ENCODE results near the gene RAB17. TPM values are rescaled to one million over a fixed set of nuclear protein-coding genes. Genes with fewer than 3 reads are reported as not detected.

Gene RAB17
- total and polyA plus RNA-seq, 2 of the 4 experiments (the other 2 are of a cell fraction): 0.41 TPM; not detected in 1

DNA sequence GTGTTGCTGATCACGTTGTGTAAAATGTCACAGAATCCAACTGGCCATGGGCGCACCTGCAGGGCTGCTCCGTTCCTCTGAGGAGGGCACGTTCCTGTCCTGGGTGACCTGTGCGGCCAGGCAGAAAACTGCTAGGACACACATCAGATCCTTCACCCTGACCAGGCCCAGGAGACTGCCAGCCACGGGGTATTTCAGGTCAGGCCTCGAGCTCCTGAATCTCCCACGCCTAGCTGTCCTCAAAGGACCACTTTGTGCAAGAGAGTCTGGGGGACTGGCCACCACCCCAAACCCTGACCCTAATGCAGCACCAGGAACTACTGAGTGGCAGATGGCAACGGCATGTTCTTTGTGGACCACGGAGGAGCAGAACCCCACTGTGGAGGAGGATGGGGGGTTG is 13.1 kb downstream of the RAB17 start:
- no peak overlapping the region for H2BK15ac ChIP-seq (ENCODE audit: low read depth, low read length)
- in situ Hi-C loops (cut with MboI; ENCODE audit: low sequenced_read_pairs): loop anchor here (10.0 kb wide), 1 partner anchor 163 kb away; the partner anchor contains the start of gene COL6A3
- H2BK20ac ChIP-seq (ENCODE audit: low read depth, low read length): no peak overlapping the region
- H3K4ac ChIP-seq (ENCODE audit: low read depth, low read length): no peak overlapping the region
- H3K9ac ChIP-seq (ENCODE audit: low read depth, low read length): no peak overlapping the region
- H2AFZ ChIP-seq (replicated peaks; ENCODE audit: low read length, poor library complexity): no peak overlapping the region
- H4K5ac ChIP-seq (ENCODE audit: low read depth, low read length): no peak overlapping the region
- no peaks in the 10 kb centered on the region for H4K20me1 ChIP-seq (ENCODE audit: insufficient read depth, low read length)
- DNase-seq (no peak), ATAC-seq (ENCODE audit: low read depth) (no peak)
- POLR2A ChIA-PET (ENCODE audit: unreplicated experiment): no interaction called here
- no peak overlapping the region for H3K23ac ChIP-seq (ENCODE audit: low read depth, low read length)
- dilution Hi-C loops (cut with HindIII; ENCODE audit: low sequenced_read_pairs, unreplicated experiment): no loop called here
- no peak overlapping the region for H3K4me2 ChIP-seq (ENCODE audit: low read depth, low read length)
- no peak overlapping the region for H4K91ac ChIP-seq (ENCODE audit: insufficient read depth, low read depth, low read length)
- no peaks in the 10 kb centered on the region for H3K36me3 ChIP-seq (ENCODE audit: control insufficient read depth, insufficient read depth, low read length)
- H2AK5ac ChIP-seq (ENCODE audit: low read depth, low read length): no peak overlapping the region
- no peak overlapping the region for H3K56ac ChIP-seq (ENCODE audit: extremely low read depth, insufficient read depth, low read length)
- no peak overlapping the region for H3K18ac ChIP-seq (ENCODE audit: low read depth, low read length)
- H3K27me3 ChIP-seq (ENCODE audit: control insufficient read depth, insufficient read depth, low read length): peaks cover 4% of the 10 kb centered on the region; the same call in 1 of the 2 replicates
- no peak overlapping the region for H3K14ac ChIP-seq (replicated peaks; ENCODE audit: low read depth, low read length)
- H4K8ac ChIP-seq (ENCODE audit: low read depth in 2 of 2, low read length in 2 of 2): no peak overlapping the region
- H3K79me1 ChIP-seq (ENCODE audit: low read depth in 1 of 2, low read length in 2 of 2): no peaks in the 10 kb centered on the region
- H3K9me3 ChIP-seq (ENCODE audit: control insufficient read depth, insufficient read depth, low read length): no peaks in the 10 kb centered on the region
- H2BK120ac ChIP-seq (ENCODE audit: low read depth, low read length): no peak overlapping the region
- intact Hi-C loops (cut with micrococcal nuclease): no loop called here
- 73% methylated on average over 3 of the region's 10 CpGs; no CpG with 5 or more reads in 1 of the 2 experiments for WGBS, 2 experiments (ENCODE audit: extremely low coverage in 2 of 2, insufficient read length in 1 of 2)
- no peak overlapping the region for H2BK5ac ChIP-seq (ENCODE audit: low read depth, low read length, poor library complexity, severe bottlenecking)
- H3K4me3 ChIP-seq (ENCODE audit: insufficient read depth, low read depth, low read length): no peak overlapping the region
- H3K27ac ChIP-seq (ENCODE audit: insufficient read depth, low read length): no peak overlapping the region
- TF ChIP-seq USF2 (IDR thresholded peaks at IDR 0.05; ENCODE audit: low read depth, low read length): no peak
- TF ChIP-seq RAD21 (IDR thresholded peaks at IDR 0.05; ENCODE audit: low read length): no peak
- TF ChIP-seq MAZ (IDR thresholded peaks at IDR 0.05; ENCODE audit: borderline replicate concordance, low read depth, low read length): no peak
- TF ChIP-seq CHD1 (IDR thresholded peaks at IDR 0.05; ENCODE audit: low read depth, low read length): no peak
- TF ChIP-seq, protein P1, sequence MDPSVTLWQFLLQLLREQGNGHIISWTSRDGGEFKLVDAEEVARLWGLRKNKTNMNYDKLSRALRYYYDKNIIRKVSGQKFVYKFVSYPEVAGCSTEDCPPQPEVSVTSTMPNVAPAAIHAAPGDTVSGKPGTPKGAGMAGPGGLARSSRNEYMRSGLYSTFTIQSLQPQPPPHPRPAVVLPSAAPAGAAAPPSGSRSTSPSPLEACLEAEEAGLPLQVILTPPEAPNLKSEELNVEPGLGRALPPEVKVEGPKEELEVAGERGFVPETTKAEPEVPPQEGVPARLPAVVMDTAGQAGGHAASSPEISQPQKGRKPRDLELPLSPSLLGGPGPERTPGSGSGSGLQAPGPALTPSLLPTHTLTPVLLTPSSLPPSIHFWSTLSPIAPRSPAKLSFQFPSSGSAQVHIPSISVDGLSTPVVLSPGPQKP (IDR thresholded peaks at IDR 0.05; ENCODE audit: borderline replicate concordance, low read depth, low read length): no peak
- TF ChIP-seq MAFK (IDR thresholded peaks at IDR 0.05; ENCODE audit: low read depth, low read length): no peak
- no peak for TF ChIP-seq BHLHE40 (IDR thresholded peaks at IDR 0.05; ENCODE audit: low read depth, low read length)
- no peak for TF ChIP-seq MXI1 (IDR thresholded peaks at IDR 0.05; ENCODE audit: borderline replicate concordance, low read depth, low read length)
- no peak for TF ChIP-seq POLR2A (IDR thresholded peaks at IDR 0.05; ENCODE audit: low read depth, low read length)
- no peak for TF ChIP-seq CEBPB (IDR thresholded peaks at IDR 0.05; ENCODE audit: low read depth, low read length)
- no peak for TF ChIP-seq CTCF (conservative IDR thresholded peaks at IDR 0.05; ENCODE audit: low read depth, low read length)
- no peak for TF ChIP-seq FOS (IDR thresholded peaks at IDR 0.05; ENCODE audit: low read depth, low read length)
- no peak for TF ChIP-seq SMC3 (IDR thresholded peaks at IDR 0.05; ENCODE audit: low read depth, low read length)
- TF ChIP-seq NFE2L2 (IDR thresholded peaks at IDR 0.05; ENCODE audit: low read depth, low read length): no peak
- no peak for TF ChIP-seq RFX5 (IDR thresholded peaks at IDR 0.05; ENCODE audit: low read depth, low read length)
- no peak for TF ChIP-seq RCOR1 (IDR thresholded peaks at IDR 0.05; ENCODE audit: insufficient replicate concordance, low read length)
- no peaks in the 10 kb centered on the region for H3K9me1 ChIP-seq (ENCODE audit: insufficient read depth, low read length)
- H2AK9ac ChIP-seq (replicated peaks; ENCODE audit: low read depth, low read length, poor library complexity): no peak overlapping the region
- peaks cover 3% of the 10 kb centered on the region; the same call in 1 of the 2 replicates for H3K4me1 ChIP-seq (ENCODE audit: control insufficient read depth, insufficient read depth, low read length)
- no TSS peak for BruUV-seq (replicated peaks)
- CTCF ChIA-PET: interaction anchor here (1.0 kb wide), 1 partner anchor 65 kb away, joined by 4 read pairs; no protein-coding TSS in a partner anchor

Data from IMR-90 (cell line).